Testis (tissue), 3 donors: ENCODE results near the gene CYTH4. TPM values are rescaled to one million over a fixed set of nuclear protein-coding genes. Genes with fewer than 3 reads are reported as not detected.
A peak's percentile ranks its signal among the peaks of the same experiment; 100 is the strongest.

ENCODE experiments used
- DNase-seq: peaks from one replicate; pipeline ENCODE4 v3.0.0-alpha.2; 2019
- H3K27ac ChIP-seq, 2 donors: fragments of 200-600 bp; sonication (generic); one replicate each; pipeline ENCODE4 v1.5.1; 2019
- H3K27me3 ChIP-seq: fragments of 200-600 bp; sonication (generic); one replicate; pipeline ENCODE4 v1.5.1; 2019
- H3K36me3 ChIP-seq: fragments of 200-600 bp; sonication (generic); one replicate; pipeline ENCODE4 v1.5.1; 2017; ENCODE audit warnings: low read depth; ENCODE audit errors: missing control alignments
- H3K4me1 ChIP-seq: fragments of 200-600 bp; sonication (generic); one replicate; pipeline ENCODE4 v1.5.1; 2019
- H3K4me3 ChIP-seq, 2 donors: fragments of 200-600 bp; sonication (generic); one replicate each; pipeline ENCODE4 v1.5.1; 2017 to 2019
- H3K9me3 ChIP-seq: fragments of 200-600 bp; sonication (generic); one replicate; pipeline ENCODE4 v1.5.1; 2017
- POLR2A ChIP-seq: fragments of 450-650 bp; IDR thresholded peaks from one replicate; pipeline ENCODE4 v1.6.1; 2017; ENCODE audit warnings: antibody characterized with exemption, mild to moderate bottlenecking, moderate library complexity
- WGBS, 2 donors: methylation state at CpG; one replicate each; pipeline ENCODE4 v1.1.5; 2018; 5-methylcytosine and 5-hydroxymethylcytosine counted together
- intact Hi-C: fragments of 100-400 bp; cut with DNase I; formaldehyde crosslinking; loops from one replicate; pipeline ENCODE4 v1.15.1; 2023; ENCODE audit warnings: low total_unique reads
- polyA plus RNA-seq: library from polyadenylated mRNA; stranded (reverse); fragments of 350-450 nt; fragmentation: Illumina TruSeq; extraction: RNeasy Lipid Tissue Mini Kit (QIAGEN cat#74804); gene quantifications from one replicate; pipeline ENCODE4 v1.2.3, GENCODE V29; 2014; ENCODE audit warnings: low read depth, low replicate concordance; ENCODE audit not compliant: insufficient read depth
- total RNA-seq, 2 donors: library from RNA; depleted of rRNA; stranded (reverse); fragments of >200 nt; gene quantifications; one replicate each; pipeline ENCODE4 v1.2.3, GENCODE V29; 2016
- TF ChIP-seq, protein P1 (sequence below), 3 experiments: fragments of 450-650 bp in 2 of 3; fragments of 200-600 bp in 1 of 3; sonication (generic) in 1 of 3; IDR thresholded peaks; one replicate each; pipeline ENCODE4 v1.5.1; 2016 to 2019; ENCODE audit warnings: antibody characterized with exemption in 3 of 3, mild to moderate bottlenecking in 2 of 3, moderate library complexity in 1 of 3

Gene CYTH4
- total and polyA plus RNA-seq, 3 donors from 2014 or later: 2.7 to 7.2 (median 6.8) TPM

DNA sequence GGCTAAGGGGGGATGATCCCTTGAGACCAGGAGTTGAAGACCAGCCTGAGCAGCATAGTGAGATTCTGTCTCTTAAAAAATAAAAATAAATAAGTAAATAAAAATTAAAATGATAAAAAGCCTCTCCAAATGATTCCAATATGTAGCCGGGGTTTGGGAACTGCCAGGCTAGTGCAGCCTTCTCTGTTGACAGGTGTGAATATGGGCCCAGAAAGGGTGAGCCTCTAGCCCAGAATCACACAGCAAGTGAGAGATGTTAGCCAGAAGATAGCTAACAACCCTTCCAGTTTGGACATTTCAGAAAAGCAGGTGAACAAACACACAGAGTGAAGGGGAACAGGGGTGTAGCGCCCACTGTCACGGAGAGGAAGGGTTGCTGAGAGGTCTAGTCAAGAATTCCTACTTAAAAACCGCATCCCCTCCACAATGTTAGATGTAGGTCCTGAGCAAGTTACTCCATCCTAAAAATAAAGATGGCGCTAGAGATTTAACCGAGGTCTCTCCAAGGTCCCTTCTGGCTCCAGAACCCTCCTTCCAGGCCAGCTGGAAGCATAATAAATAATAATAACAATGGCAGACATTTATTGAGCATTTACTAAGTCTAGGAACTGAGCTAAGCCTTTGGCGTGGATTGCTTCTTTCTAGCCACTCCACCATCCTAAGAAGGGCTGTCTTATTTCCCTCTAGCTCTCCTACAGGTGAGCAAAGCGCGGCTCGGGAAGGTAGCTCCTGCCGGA, 51.6 kb downstream of the CYTH4 start:
- Histone ChIP-seq H3K36me3 (no peaks in the 10 kb centered on the region), H3K27me3 (no peaks in the 10 kb centered on the region), H3K4me3 (peak overlapping the region in 1 of 2 donors; percentile 41), H3K9me3 (no peaks in the 10 kb centered on the region), H3K4me1 (no peaks in the 10 kb centered on the region), H3K27ac (no peak overlapping the region)
- intact Hi-C loops: no loop called here
- TF ChIP-seq, protein P1, sequence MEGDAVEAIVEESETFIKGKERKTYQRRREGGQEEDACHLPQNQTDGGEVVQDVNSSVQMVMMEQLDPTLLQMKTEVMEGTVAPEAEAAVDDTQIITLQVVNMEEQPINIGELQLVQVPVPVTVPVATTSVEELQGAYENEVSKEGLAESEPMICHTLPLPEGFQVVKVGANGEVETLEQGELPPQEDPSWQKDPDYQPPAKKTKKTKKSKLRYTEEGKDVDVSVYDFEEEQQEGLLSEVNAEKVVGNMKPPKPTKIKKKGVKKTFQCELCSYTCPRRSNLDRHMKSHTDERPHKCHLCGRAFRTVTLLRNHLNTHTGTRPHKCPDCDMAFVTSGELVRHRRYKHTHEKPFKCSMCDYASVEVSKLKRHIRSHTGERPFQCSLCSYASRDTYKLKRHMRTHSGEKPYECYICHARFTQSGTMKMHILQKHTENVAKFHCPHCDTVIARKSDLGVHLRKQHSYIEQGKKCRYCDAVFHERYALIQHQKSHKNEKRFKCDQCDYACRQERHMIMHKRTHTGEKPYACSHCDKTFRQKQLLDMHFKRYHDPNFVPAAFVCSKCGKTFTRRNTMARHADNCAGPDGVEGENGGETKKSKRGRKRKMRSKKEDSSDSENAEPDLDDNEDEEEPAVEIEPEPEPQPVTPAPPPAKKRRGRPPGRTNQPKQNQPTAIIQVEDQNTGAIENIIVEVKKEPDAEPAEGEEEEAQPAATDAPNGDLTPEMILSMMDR (IDR thresholded peaks at IDR 0.05): no peak
- TF ChIP-seq POLR2A: no peak
- 25 to 34% methylated on average over 11 of the region's 11 CpGs for WGBS, 2 donors
- no peak for DNase-seq

DNA sequence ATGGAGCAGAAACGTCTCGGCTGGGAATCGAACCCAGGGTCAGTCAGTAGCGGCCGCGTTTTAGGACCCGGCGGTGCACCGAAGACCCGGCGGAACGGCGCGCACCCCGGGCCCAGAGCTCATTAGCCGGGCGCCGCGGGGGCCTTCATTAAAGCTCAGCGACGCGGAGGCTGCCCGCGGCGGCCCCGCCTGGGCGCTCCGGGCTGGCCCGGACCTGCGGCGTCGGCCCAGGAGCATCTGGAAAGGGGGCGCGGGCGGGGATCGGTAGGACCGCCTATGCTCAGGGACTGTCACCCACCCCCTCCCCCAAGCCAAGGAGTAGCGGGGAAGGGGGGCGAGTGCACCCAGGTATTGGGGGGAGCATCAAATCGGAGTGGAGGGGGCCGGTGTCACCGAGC, 52.2 kb downstream of the CYTH4 start:
- H3K36me3 ChIP-seq: no peaks in the 10 kb centered on the region
- peak overlapping the region; percentile 9 to 41 for H3K4me3 ChIP-seq
- H3K27me3 ChIP-seq: no peaks in the 10 kb centered on the region
- H3K27ac ChIP-seq: no peak overlapping the region
- H3K4me1 ChIP-seq: no peaks in the 10 kb centered on the region
- DNase-seq: no peak
- WGBS, 2 donors: 4 to 5% methylated on average over 5 to 41 of the region's 42 CpGs
- TF ChIP-seq, protein P1 (IDR thresholded peaks at IDR 0.05): no peak
- no peak for TF ChIP-seq POLR2A
- intact Hi-C loops: no loop called here
- H3K9me3 ChIP-seq: no peaks in the 10 kb centered on the region

DNA sequence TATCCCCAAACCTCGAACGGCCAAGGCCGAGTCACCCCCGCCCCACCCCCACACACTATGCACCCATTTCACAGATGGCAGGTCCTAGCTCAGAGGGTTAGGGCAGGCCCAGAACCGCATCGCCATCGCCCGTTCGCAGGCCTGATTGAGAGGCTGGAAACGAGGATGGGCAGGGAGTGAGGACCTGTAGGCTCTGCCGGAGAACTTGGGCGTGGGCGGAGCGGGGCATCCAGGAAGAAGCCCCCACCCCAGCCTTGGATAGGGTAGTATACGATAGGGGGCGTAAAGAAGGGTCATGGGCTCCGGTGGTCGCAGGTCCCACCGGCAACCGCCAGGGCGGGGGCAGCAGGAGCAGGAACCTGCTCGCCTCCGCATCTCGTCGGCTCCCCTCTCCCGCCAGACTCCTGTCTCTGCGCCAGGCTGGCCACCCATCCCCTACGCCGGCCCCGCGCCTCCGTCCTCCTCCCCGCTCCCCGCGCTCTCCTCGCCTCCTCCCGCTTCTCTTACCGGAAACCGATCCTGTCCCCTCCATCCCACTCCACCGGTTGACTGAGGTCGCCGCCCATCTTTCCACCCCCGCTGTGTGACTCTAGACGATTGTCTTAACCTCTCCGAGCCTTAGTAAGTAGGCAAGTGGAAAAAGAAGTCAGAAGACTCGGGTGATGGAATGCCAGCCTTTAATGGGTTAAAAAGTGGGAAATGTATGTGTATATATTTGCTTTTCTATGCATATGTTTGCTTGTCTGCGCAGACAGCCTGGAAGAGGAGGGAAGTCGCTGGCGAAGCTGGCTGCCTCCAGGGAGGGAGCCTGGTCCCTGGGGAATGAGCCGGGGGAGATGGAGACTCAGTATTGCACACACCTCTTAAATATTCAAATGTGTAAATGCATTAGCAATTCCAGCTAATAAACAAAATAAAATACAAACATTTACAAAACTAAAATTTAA, 52.8 kb downstream of the CYTH4 start:
- H3K4me1 ChIP-seq: no peaks in the 10 kb centered on the region
- H3K36me3 ChIP-seq: no peaks in the 10 kb centered on the region
- H3K27ac ChIP-seq: no peak overlapping the region
- 5 to 10% methylated on average over 33 to 50 of the region's 50 CpGs for WGBS, 2 donors
- no peaks in the 10 kb centered on the region for H3K27me3 ChIP-seq
- peak overlapping the region; percentile 9 to 41 for H3K4me3 ChIP-seq
- H3K9me3 ChIP-seq: no peaks in the 10 kb centered on the region
- TF ChIP-seq POLR2A: no peak
- TF ChIP-seq, protein P1 (IDR thresholded peaks at IDR 0.05): no peak
- intact Hi-C loops: no loop called here
- DNase-seq: no peak

DNA sequence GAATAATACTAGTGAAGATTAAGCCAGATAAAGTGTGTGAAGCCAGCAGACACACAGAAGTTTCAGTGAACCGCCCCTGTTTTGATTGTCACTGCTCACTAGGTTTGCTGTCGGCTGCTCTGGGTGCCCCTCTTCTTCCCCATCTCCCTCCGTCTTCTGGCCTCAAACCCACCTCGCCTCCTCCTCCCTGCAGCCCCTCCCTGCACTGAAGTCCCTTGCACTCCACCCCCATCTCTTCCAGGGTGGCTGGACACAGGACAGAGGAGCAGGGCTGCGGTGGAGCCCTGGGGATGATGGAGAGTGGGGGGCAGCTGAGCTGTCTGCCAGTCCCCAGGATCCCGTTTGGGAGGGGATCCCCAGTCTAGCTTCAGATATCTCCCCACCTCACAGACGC, 53.5 kb downstream of the CYTH4 start:
- Histone ChIP-seq H3K36me3 (no peaks in the 10 kb centered on the region), H3K27ac (no peak overlapping the region), H3K4me3 (no peak overlapping the region), H3K4me1 (no peaks in the 10 kb centered on the region), H3K9me3 (no peaks in the 10 kb centered on the region), H3K27me3 (no peaks in the 10 kb centered on the region)
- no peak for DNase-seq
- TF ChIP-seq, protein P1 (IDR thresholded peaks at IDR 0.05): no peak
- TF ChIP-seq POLR2A: no peak
- 39 to 58% methylated on average over 7 of the region's 7 CpGs for WGBS, 2 donors
- intact Hi-C loops: no loop called here
